Measurements from ENCODE around the gene OR6M1.

OR6M1 gene

GRCh38 chr11:123775289-123775688, 30.9 kb downstream of the OR6M1 start:
- TF ChIP-seq MAX (IDR thresholded peaks at IDR 0.05) (no peak), TAF1 (IDR thresholded peaks at IDR 0.05; ENCODE audit: low read depth) (no peak), CEBPB (IDR thresholded peaks at IDR 0.05) (no peak), CREB1 (IDR thresholded peaks at IDR 0.05; ENCODE audit: low read depth) (no peak), EP300 (IDR thresholded peaks at IDR 0.05; ENCODE audit: borderline replicate concordance) (no peak)

DNA sequence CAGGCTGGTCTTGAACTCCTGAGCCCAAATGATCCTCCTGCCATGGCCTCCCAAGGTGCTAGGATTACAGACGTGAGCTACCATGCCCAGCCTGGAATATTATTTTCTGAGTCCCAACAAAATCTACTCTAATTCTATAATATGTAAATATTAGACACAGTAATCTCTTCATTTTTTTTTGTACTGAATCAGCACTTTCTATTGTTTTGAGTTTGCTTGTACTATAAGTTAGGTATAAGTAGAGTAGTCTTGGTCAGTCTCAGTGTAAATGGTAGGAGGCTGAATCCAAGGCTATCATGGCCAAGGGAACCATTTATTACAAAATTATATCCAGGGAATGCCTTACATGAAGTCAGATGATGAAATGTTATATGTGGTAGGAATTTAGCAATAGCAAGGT, 32.2 kb downstream of the OR6M1 start:
- TF ChIP-seq CEBPB (IDR thresholded peaks at IDR 0.05) (no peak), RAD21 (IDR thresholded peaks at IDR 0.05; ENCODE audit: low read depth) (no peak), MAX (IDR thresholded peaks at IDR 0.05) (no peak), YY1 (IDR thresholded peaks at IDR 0.05; ENCODE audit: low read depth) (no peak), TEAD4 (IDR thresholded peaks at IDR 0.05) (no peak), EGR1 (IDR thresholded peaks at IDR 0.05) (no peak), ZBTB7A (IDR thresholded peaks at IDR 0.05; ENCODE audit: low read depth) (no peak), CREB1 (IDR thresholded peaks at IDR 0.05; ENCODE audit: low read depth) (no peak)
- TF ChIP-seq, protein P1, sequence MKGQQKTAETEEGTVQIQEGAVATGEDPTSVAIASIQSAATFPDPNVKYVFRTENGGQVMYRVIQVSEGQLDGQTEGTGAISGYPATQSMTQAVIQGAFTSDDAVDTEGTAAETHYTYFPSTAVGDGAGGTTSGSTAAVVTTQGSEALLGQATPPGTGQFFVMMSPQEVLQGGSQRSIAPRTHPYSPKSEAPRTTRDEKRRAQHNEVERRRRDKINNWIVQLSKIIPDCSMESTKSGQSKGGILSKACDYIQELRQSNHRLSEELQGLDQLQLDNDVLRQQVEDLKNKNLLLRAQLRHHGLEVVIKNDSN (IDR thresholded peaks at IDR 0.05): no peak

DNA sequence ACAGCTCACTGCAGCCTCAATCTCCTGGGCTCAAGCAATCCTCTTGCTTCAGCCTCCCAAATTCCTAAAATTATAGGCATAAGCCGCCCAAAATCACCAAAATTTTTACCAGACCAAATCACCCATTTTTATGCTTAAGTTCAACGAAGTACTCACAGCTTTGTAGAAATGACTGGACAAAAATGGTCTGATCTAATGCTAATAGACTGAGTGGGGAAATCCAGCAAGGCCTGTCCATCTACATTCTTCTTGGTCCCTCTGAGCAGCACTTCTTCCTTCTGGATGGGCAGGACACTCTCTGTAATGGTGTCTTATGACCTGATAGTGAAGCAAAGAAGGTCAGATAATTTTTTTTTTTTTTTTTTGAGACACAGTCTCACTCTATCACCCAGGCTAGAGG, 33.1 kb downstream of the OR6M1 start:
- TF ChIP-seq FOXM1 (IDR thresholded peaks at IDR 0.05; ENCODE audit: borderline replicate concordance, low read depth): no peak
- no peak for TF ChIP-seq TCF12 (IDR thresholded peaks at IDR 0.05; ENCODE audit: low read depth)
- TF ChIP-seq, protein P1 (IDR thresholded peaks at IDR 0.05): no peak
- no peak for TF ChIP-seq RAD21 (IDR thresholded peaks at IDR 0.05; ENCODE audit: low read depth)
- no peak for TF ChIP-seq EP300 (IDR thresholded peaks at IDR 0.05; ENCODE audit: borderline replicate concordance)
- no peak for TF ChIP-seq NFIC (IDR thresholded peaks at IDR 0.05)
- no peak for TF ChIP-seq TAF1 (IDR thresholded peaks at IDR 0.05; ENCODE audit: low read depth)
- no peak for TF ChIP-seq YY1 (IDR thresholded peaks at IDR 0.05; ENCODE audit: low read depth)
- no peak for TF ChIP-seq TEAD4 (IDR thresholded peaks at IDR 0.05)

DNA sequence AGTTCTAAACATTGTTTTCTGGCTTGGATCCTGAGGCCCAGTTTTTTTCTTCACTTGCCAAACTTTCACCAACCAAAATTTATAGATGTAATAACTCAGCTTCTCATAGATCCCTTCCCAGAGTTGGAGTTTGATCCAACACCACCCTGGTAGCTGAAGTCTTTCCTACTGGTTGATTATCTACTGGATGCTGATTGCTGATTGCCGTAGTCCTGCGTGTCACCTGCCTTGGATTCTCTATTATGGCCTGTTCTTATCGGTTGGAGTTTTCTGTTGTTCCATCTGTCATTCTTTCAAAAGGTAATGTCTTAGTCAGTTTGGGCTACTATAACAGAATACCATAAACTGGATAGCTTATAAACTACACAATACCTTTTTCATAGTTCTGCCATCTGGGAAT, 34.5 kb downstream of the OR6M1 start:
- no peak for TF ChIP-seq ZBTB7A (IDR thresholded peaks at IDR 0.05; ENCODE audit: low read depth)
- TF ChIP-seq RAD21 (IDR thresholded peaks at IDR 0.05; ENCODE audit: low read depth): no peak
- TF ChIP-seq YY1 (IDR thresholded peaks at IDR 0.05; ENCODE audit: low read depth): no peak
- no peak for TF ChIP-seq EGR1 (IDR thresholded peaks at IDR 0.05)
- no peak for TF ChIP-seq NFIC (IDR thresholded peaks at IDR 0.05)
- no peak for TF ChIP-seq CREB1 (IDR thresholded peaks at IDR 0.05; ENCODE audit: low read depth)
- no peak for TF ChIP-seq REST (IDR thresholded peaks at IDR 0.05; ENCODE audit: low read depth)
- no peak for TF ChIP-seq TEAD4 (IDR thresholded peaks at IDR 0.05)
- TF ChIP-seq EP300 (IDR thresholded peaks at IDR 0.05; ENCODE audit: borderline replicate concordance): no peak
- TF ChIP-seq TCF12 (IDR thresholded peaks at IDR 0.05; ENCODE audit: low read depth): no peak

- no peak for TF ChIP-seq NFIC (IDR thresholded peaks at IDR 0.05)
- TF ChIP-seq TCF12 (IDR thresholded peaks at IDR 0.05; ENCODE audit: low read depth): no peak
Measured at GRCh38 chr11:123770712-123771111, 35.4 kb downstream of the OR6M1 start.

GRCh38 chr11:123765601-123766000, 40.5 kb downstream of the OR6M1 start:
- TF ChIP-seq CEBPB (IDR thresholded peaks at IDR 0.05) (no peak), REST (IDR thresholded peaks at IDR 0.05; ENCODE audit: low read depth) (no peak), RAD21 (IDR thresholded peaks at IDR 0.05; ENCODE audit: low read depth) (no peak), FOXM1 (IDR thresholded peaks at IDR 0.05; ENCODE audit: borderline replicate concordance, low read depth) (no peak), TCF12 (IDR thresholded peaks at IDR 0.05; ENCODE audit: low read depth) (no peak), EGR1 (IDR thresholded peaks at IDR 0.05) (no peak), YY1 (IDR thresholded peaks at IDR 0.05; ENCODE audit: low read depth) (no peak), EP300 (IDR thresholded peaks at IDR 0.05; ENCODE audit: borderline replicate concordance) (no peak), MAX (IDR thresholded peaks at IDR 0.05) (no peak), CREB1 (IDR thresholded peaks at IDR 0.05; ENCODE audit: low read depth) (no peak), TEAD4 (IDR thresholded peaks at IDR 0.05) (no peak), ZBTB7A (IDR thresholded peaks at IDR 0.05; ENCODE audit: low read depth) (no peak), NFIC (IDR thresholded peaks at IDR 0.05) (no peak), TAF1 (IDR thresholded peaks at IDR 0.05; ENCODE audit: low read depth) (no peak)
- TF ChIP-seq, protein P1 (IDR thresholded peaks at IDR 0.05): no peak
